HepG2 (cell line): ENCODE measurements around the gene FGA. TPM values are rescaled to one million over a fixed set of nuclear protein-coding genes. Genes with fewer than 3 reads are reported as not detected.

Source experiments
- CREB1 ChIP-seq, 2 experiments: fragments of 450-650 bp in 1 of 2; IDR thresholded peaks; 2 replicates each; pipeline ENCODE4 v1.6.1; 2016 to 2017; ENCODE audit warnings: control low read depth in 1 of 2, mild to moderate bottlenecking in 1 of 2, missing compliant biosample characterization in 1 of 2, missing genetic modification characterization in 1 of 2
- FOXA1 ChIP-seq, 2 experiments: fragments of 450-650 bp in 1 of 2; sonication (generic) in 1 of 2; formaldehyde crosslinking in 1 of 2; IDR thresholded peaks; 2 replicates each; pipeline versions ENCODE4 v1.4.0 to v1.6.1; 2016 to 2020; ENCODE audit warnings: missing genetic modification reagents in 1 of 2
- HCFC1 ChIP-seq: fragments of 150-350 bp; IDR thresholded peaks from 2 replicates; pipeline ENCODE4 v1.6.1; 2014; ENCODE audit warnings: low read depth, low read length
- HNF1A ChIP-seq, 2 experiments: sonication (generic) in 1 of 2; formaldehyde crosslinking in 1 of 2; IDR thresholded peaks; 2 replicates each; pipeline versions ENCODE4 v1.4.0 to v1.6.1; 2016 to 2020; ENCODE audit warnings: borderline replicate concordance in 1 of 2, low read depth in 1 of 2, mild to moderate bottlenecking in 1 of 2, missing genetic modification reagents in 1 of 2
- MAF1 ChIP-seq: sonication (generic); formaldehyde crosslinking; IDR thresholded peaks from 2 replicates; pipeline ENCODE4 v1.5.0; 2020; ENCODE audit warnings: missing genetic modification reagents, borderline replicate concordance
- NCOA2 ChIP-seq: sonication (generic); formaldehyde crosslinking; IDR thresholded peaks from 2 replicates; pipeline ENCODE4 v1.8.0; 2022; ENCODE audit warnings: inconsistent platforms
- PHF21A ChIP-seq: sonication (generic); formaldehyde crosslinking; IDR thresholded peaks from 2 replicates; pipeline ENCODE4 v1.5.0; 2020; ENCODE audit warnings: mild to moderate bottlenecking, missing genetic modification reagents
- PLRG1 ChIP-seq: fragments of 450-650 bp; conservative IDR thresholded peaks from 2 replicates; pipeline ENCODE4 v1.6.1; 2016
- RBFOX2 ChIP-seq: fragments of 200-400 bp; formaldehyde crosslinking; IDR thresholded peaks from 2 replicates; pipeline ENCODE4 v1.6.1; 2017; ENCODE audit warnings: low read depth, mild to moderate bottlenecking, low read length
- SNAPC4 ChIP-seq: sonication (generic); formaldehyde crosslinking; IDR thresholded peaks from 2 replicates; pipeline ENCODE4 v1.4.0; 2020; ENCODE audit warnings: mild to moderate bottlenecking, missing genetic modification reagents
- TCF7 ChIP-seq: sonication (generic); IDR thresholded peaks from 2 replicates; pipeline ENCODE4 v1.6.1; 2016; ENCODE audit warnings: antibody characterized with exemption, low read depth
- THYN1 ChIP-seq: sonication (generic); formaldehyde crosslinking; IDR thresholded peaks from 2 replicates; pipeline ENCODE4 v1.8.1; 2023; ENCODE audit warnings: low read depth, mild to moderate bottlenecking, moderate library complexity, missing genetic modification reagents, borderline replicate concordance
- YEATS4 ChIP-seq: sonication (generic); formaldehyde crosslinking; IDR thresholded peaks from 2 replicates; pipeline ENCODE4 v1.4.0; 2020; ENCODE audit warnings: missing genetic modification reagents, borderline replicate concordance
- ZKSCAN8 ChIP-seq: IDR thresholded peaks from 2 replicates; pipeline ENCODE4 v1.6.1; 2016; ENCODE audit warnings: borderline replicate concordance, missing genetic modification reagents, missing compliant biosample characterization
- ZNF180 ChIP-seq: sonication (generic); formaldehyde crosslinking; IDR thresholded peaks from 2 replicates; pipeline ENCODE4 v1.4.0; 2020; ENCODE audit warnings: low read depth, missing genetic modification reagents, borderline replicate concordance
- ZNF383 ChIP-seq: sonication (generic); formaldehyde crosslinking; IDR thresholded peaks from 2 replicates; pipeline ENCODE4 v1.4.0; 2020; ENCODE audit warnings: missing genetic modification reagents, mild to moderate bottlenecking, borderline replicate concordance
- ZNF44 ChIP-seq: sonication (generic); formaldehyde crosslinking; IDR thresholded peaks from 2 replicates; pipeline ENCODE4 v1.5.1; 2020; ENCODE audit warnings: mild to moderate bottlenecking, missing genetic modification reagents
- ZNF629 ChIP-seq: sonication (generic); formaldehyde crosslinking; conservative IDR thresholded peaks from 2 replicates; pipeline ENCODE4 v1.5.0; 2020; ENCODE audit warnings: missing genetic modification reagents
- ZNF644 ChIP-seq: IDR thresholded peaks from 2 replicates; pipeline ENCODE4 v1.6.1; 2016; ENCODE audit warnings: low read depth
- ZNF670 ChIP-seq: sonication (generic); formaldehyde crosslinking; IDR thresholded peaks from 2 replicates; pipeline ENCODE4 v1.8.0; 2022; ENCODE audit warnings: mild to moderate bottlenecking, missing genetic modification reagents, borderline replicate concordance
- ZNF777 ChIP-seq: sonication (generic); formaldehyde crosslinking; IDR thresholded peaks from 2 replicates; pipeline ENCODE4 v1.4.0; 2020; ENCODE audit warnings: missing genetic modification reagents
- polyA plus RNA-seq, 8 experiments: library from polyadenylated mRNA; depleted of rRNA in 3 of 8; stranded (reverse) in 7 of 8; unstranded in 1 of 8; fragments of >200 nt; fragmentation: Illumina TruSeq in 4 of 8; extraction: Trizol in 4 of 8; gene quantifications; 2 replicates each; pipeline versions ENCODE4 v1.2.1 to v1.2.3, GENCODE V29; 2011 to 2016; ENCODE audit warnings: low read depth in 4 of 8, missing spikeins in 1 of 8, mixed read lengths in 1 of 8; ENCODE audit not compliant: insufficient read depth in 1 of 8
- total RNA-seq, 5 experiments: library from RNA; depleted of rRNA; stranded (reverse); fragments of >200 nt; fragmentation: Illumina TruSeq; extraction: Trizol; gene quantifications; 2 replicates each; pipeline ENCODE4 v1.2.3, GENCODE V29; 2016; ENCODE audit warnings: low read depth in 1 of 5
- TF ChIP-seq, protein P1 (sequence below): sonication (generic); formaldehyde crosslinking; IDR thresholded peaks from 2 replicates; pipeline ENCODE4 v1.4.0; 2020; ENCODE audit warnings: missing genetic modification reagents

The FGA gene
- total and polyA plus RNA-seq, 2 of the 13 experiments (the other 11 are each of a cell fraction or from before 2014, with no cell fraction given): 640 to 1,523 TPM

DNA sequence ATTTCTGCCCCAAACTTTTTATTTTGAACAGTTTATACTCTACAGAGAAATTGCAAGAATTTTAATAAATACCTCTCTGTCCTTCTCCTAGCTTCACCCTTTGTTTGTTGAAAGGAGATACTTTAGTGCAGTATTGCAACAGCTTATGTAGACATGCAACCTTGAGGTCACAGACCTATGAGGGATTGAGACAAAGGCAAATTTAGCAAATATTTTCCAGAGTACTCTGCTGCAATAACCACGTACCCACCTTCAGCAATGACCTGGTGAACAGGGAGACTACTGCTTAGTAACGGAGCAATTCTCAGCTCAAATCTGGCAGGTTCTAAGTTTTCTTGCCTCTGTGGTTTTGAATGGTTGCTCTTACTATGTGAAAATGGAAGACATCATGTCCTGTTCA, 13.2 kb downstream of the FGA start (continued):
- TF ChIP-seq ZNF670: no peak
- TF ChIP-seq, protein P1, sequence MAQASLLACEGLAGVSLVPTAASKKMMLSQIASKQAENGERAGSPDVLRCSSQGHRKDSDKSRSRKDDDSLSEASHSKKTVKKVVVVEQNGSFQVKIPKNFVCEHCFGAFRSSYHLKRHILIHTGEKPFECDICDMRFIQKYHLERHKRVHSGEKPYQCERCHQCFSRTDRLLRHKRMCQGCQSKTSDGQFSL: no peak
- peak; percentile 15; the same call in 1 of the 2 replicates for TF ChIP-seq ZNF644
- peak; percentile 92 for TF ChIP-seq HNF1A (IDR thresholded peaks at IDR 0.05; ENCODE audit: low read depth)
- peak; percentile 94 for TF ChIP-seq HNF1A (CRISPR knock-in tag; IDR thresholded peaks at IDR 0.05; ENCODE audit: borderline replicate concordance)
- no peak for TF ChIP-seq ZNF180 (CRISPR knock-in tag)
- peak; percentile 77; the same call in 1 of the 2 replicates for TF ChIP-seq ZKSCAN8 (CRISPR knock-in tag)
- peak; percentile 97 for TF ChIP-seq NCOA2 (CRISPR knock-in tag)
- TF ChIP-seq ZNF383 (CRISPR knock-in tag): no peak
- no peak for TF ChIP-seq CREB1 (IDR thresholded peaks at IDR 0.05)
- peak; percentile 64; the same call in 1 of the 2 replicates for TF ChIP-seq CREB1 (CRISPR knock-in tag; IDR thresholded peaks at IDR 0.05)
- no peak for TF ChIP-seq HCFC1
- peak; percentile 56; the same call in 1 of the 2 replicates for TF ChIP-seq PHF21A
- TF ChIP-seq ZNF629 (CRISPR knock-in tag): no peak
- TF ChIP-seq YEATS4 (CRISPR knock-in tag): no peak
- TF ChIP-seq RBFOX2: peak; percentile 21; the same call in 1 of the 2 replicates
- TF ChIP-seq TCF7: peak; percentile 73
- no peak for TF ChIP-seq ZNF44
- TF ChIP-seq FOXA1 (IDR thresholded peaks at IDR 0.05): 0 out of 2 replicates have a peak, but pooled peaks have one; percentile 23
- TF ChIP-seq FOXA1 (CRISPR knock-in tag; IDR thresholded peaks at IDR 0.05): peak; percentile 92
- TF ChIP-seq PLRG1: no peak
- no peak for TF ChIP-seq THYN1 (CRISPR knock-in tag)
- no peak for TF ChIP-seq SNAPC4 (CRISPR knock-in tag)
- no peak for TF ChIP-seq MAF1 (CRISPR knock-in tag)
- TF ChIP-seq ZNF777 (CRISPR knock-in tag): no peak
